ENCODE measurements around the gene NUP160.
"Not testable (repeated sequence)": the region's sequence is repeated elsewhere in the genome, so short reads cannot be mapped to it uniquely, and the experiment has no call there.

Gene NUP160

GRCh38 chr11:47875858-47876257 is 27.7 kb upstream of the NUP160 start:
- H3K36me3 ChIP-seq (ENCODE audit: insufficient read depth, low read length); H3K9ac ChIP-seq (ENCODE audit: low read depth, low read length); H3K4me1 ChIP-seq (ENCODE audit: insufficient read depth, low read length); H3K9me3 ChIP-seq (ENCODE audit: control insufficient read depth, insufficient read depth, low read length): not testable (repeated sequence)

GRCh38 chr11:47870404-47870803 is 22.3 kb upstream of the NUP160 start:
- Histone ChIP-seq H3K36me3 (ENCODE audit: insufficient read depth, low read length) (no peaks in the 10 kb centered on the region), H3K9me3 (ENCODE audit: control insufficient read depth, insufficient read depth, low read length) (no peaks in the 10 kb centered on the region; the same call in 1 of the 2 replicates), H3K9ac (ENCODE audit: low read depth, low read length) (no peak overlapping the region), H3K4me1 (ENCODE audit: insufficient read depth, low read length) (no peaks in the 10 kb centered on the region)

DNA sequence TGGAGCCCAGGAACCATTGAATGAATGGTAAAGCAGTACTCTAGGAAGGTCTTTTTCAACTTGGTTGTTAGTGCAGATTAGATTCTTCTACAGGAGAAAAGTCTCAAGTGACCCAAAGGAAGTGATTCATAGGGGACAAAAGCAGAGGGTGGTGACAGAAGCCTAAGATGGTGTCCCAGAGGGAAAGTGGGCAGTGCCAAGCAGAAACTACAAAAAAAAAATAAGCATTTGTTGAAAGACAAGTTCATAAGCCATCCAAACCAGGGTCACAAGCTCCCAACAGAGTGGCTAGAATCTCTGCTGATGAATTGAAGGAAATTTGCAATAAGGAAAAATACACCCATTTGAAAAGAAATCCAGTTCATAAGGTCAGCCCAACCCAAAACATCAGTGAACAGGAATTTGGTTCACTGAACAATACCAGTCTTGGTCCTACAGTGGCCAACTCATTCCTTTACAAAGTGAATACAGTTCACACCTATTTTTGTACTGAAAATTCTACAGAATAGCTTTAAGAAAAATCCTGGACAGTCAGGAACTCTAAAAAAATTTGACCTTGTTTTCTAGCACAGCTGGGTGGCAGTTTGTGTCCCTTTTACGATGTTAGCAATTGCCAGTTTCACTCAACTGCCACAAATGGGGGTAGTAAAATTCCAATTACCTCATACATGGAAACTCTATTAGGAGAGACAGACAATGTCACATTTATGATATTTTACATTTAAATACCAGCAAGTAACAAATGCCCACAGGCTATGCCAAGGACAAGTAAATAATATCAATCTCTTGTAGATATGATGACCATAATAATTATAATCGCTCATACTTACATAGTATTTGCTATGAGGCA is 21.6 kb upstream of the NUP160 start:
- Histone ChIP-seq H3K9me3 (ENCODE audit: control insufficient read depth, insufficient read depth, low read length) (no peaks in the 10 kb centered on the region), H3K9ac (ENCODE audit: low read depth, low read length) (no peak overlapping the region), H3K36me3 (ENCODE audit: insufficient read depth, low read length) (no peaks in the 10 kb centered on the region), H3K4me1 (ENCODE audit: insufficient read depth, low read length) (no peaks in the 10 kb centered on the region)

DNA sequence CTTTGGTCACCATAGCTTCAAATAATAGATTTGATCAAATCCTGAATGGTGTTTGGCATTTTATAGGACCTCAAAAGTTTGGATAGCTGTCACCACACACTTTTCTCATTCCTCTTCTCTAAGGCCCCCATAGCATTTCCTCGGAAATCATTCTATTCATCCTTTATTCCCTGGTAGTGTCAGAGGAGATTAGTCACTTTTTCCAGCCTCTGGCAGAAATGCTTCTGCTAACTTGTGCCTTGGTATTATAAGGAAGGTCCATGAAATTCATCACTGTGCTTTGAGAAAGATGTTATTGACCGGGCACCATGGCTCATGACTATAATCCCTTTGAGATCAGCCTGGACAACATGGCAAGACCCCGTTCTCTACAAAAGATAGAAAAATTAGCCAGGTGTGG is 19.7 kb upstream of the NUP160 start:
- Histone ChIP-seq H3K36me3 (ENCODE audit: insufficient read depth, low read length) (no peaks in the 10 kb centered on the region), H3K9ac (ENCODE audit: low read depth, low read length) (no peak overlapping the region), H3K9me3 (ENCODE audit: control insufficient read depth, insufficient read depth, low read length) (no peaks in the 10 kb centered on the region), H3K4me1 (ENCODE audit: insufficient read depth, low read length) (0 out of 2 replicates have a peak, but pooled peaks cover 5% of the 10 kb centered on the region)

- not testable (repeated sequence) for H3K4me1 ChIP-seq (ENCODE audit: insufficient read depth, low read length); H3K9ac ChIP-seq (ENCODE audit: low read depth, low read length); H3K9me3 ChIP-seq (ENCODE audit: control insufficient read depth, insufficient read depth, low read length); H3K36me3 ChIP-seq (ENCODE audit: insufficient read depth, low read length)
Observed at GRCh38 chr11:47866892-47867291, 18.7 kb upstream of the NUP160 start.

DNA sequence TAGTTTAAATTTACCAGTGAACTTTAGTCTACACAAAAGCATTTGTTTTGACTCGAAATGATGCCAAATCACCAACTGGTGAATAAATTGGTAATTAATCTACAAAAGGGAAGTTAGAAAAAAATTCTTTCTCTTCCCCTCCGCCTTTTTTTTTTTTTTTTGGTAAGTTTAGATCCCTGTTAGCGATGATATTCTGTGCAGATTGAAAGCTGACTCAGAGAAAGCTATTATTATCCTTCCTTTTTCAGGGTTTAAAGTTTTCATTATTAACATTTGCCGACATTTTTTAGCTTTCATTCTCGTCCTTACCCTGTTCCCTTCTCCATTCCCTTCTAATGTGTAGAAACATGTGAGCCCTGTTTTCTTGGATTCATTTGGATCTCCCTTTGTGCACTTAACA is 16.8 kb upstream of the NUP160 start:
- H3K9ac ChIP-seq (ENCODE audit: low read depth, low read length) = no peak overlapping the region

GRCh38 chr11:47863898-47864430 is 15.8 kb upstream of the NUP160 start:
- H3K9me3 ChIP-seq (ENCODE audit: control insufficient read depth, insufficient read depth, low read length) = no peaks in the 10 kb centered on the region
- no peak overlapping the region for H3K9ac ChIP-seq (ENCODE audit: low read depth, low read length)
- H3K36me3 ChIP-seq (ENCODE audit: insufficient read depth, low read length) = no peaks in the 10 kb centered on the region
- 0 out of 2 replicates have a peak, but pooled peaks cover 6% of the 10 kb centered on the region for H3K4me1 ChIP-seq (ENCODE audit: insufficient read depth, low read length)

More for the DNA sequence above, 16.8 kb upstream of the NUP160 start:
- H3K36me3 ChIP-seq (ENCODE audit: insufficient read depth, low read length) = no peaks in the 10 kb centered on the region
- H3K4me1 ChIP-seq (ENCODE audit: insufficient read depth, low read length) = 0 out of 2 replicates have a peak, but pooled peaks cover 6% of the 10 kb centered on the region
- no peaks in the 10 kb centered on the region for H3K9me3 ChIP-seq (ENCODE audit: control insufficient read depth, insufficient read depth, low read length)

GRCh38 chr11:47863189-47863897 is 15.2 kb upstream of the NUP160 start:
- H3K36me3 ChIP-seq (ENCODE audit: insufficient read depth, low read length) = no peaks in the 10 kb centered on the region
- H3K9me3 ChIP-seq (ENCODE audit: control insufficient read depth, insufficient read depth, low read length) = no peaks in the 10 kb centered on the region
- 0 out of 2 replicates have a peak, but pooled peaks cover 6% of the 10 kb centered on the region for H3K4me1 ChIP-seq (ENCODE audit: insufficient read depth, low read length)
- H3K9ac ChIP-seq (ENCODE audit: low read depth, low read length) = no peak overlapping the region

- Histone ChIP-seq H3K4me1 (ENCODE audit: insufficient read depth, low read length) (0 out of 2 replicates have a peak, but pooled peaks cover 6% of the 10 kb centered on the region), H3K9ac (ENCODE audit: low read depth, low read length) (no peak overlapping the region), H3K36me3 (ENCODE audit: insufficient read depth, low read length) (no peaks in the 10 kb centered on the region), H3K9me3 (ENCODE audit: control insufficient read depth, insufficient read depth, low read length) (no peaks in the 10 kb centered on the region)
Observed at GRCh38 chr11:47861728-47862127, 13.6 kb upstream of the NUP160 start.

DNA sequence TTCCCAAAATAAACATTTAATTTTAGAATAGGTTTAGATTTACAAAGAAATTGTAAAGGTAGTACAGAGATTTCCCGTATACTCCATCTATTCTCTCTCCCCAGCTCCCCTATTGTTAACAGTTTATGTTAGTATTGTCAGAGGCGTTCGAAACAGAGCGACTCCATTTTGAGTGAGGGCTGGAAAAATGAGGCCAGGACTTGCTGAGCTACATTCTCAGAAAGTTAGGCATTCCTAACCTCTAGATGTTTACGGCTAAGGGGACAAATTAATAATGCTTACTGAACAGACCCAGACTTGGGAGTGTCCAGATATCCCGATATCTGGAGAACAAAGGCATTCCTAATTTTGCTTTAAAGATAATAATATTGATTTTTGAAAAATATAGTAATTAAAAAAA is 12.4 kb upstream of the NUP160 start:
- Histone ChIP-seq H3K36me3 (ENCODE audit: insufficient read depth, low read length) (no peaks in the 10 kb centered on the region), H3K9ac (ENCODE audit: low read depth, low read length) (no peak overlapping the region), H3K4me1 (ENCODE audit: insufficient read depth, low read length) (0 out of 2 replicates have a peak, but pooled peaks cover 6% of the 10 kb centered on the region), H3K9me3 (ENCODE audit: control insufficient read depth, insufficient read depth, low read length) (no peaks in the 10 kb centered on the region)

GRCh38 chr11:47857892-47858543 is 9.9 kb upstream of the NUP160 start:
- Histone ChIP-seq H3K9me3 (ENCODE audit: control insufficient read depth, insufficient read depth, low read length) (no peaks in the 10 kb centered on the region), H3K36me3 (ENCODE audit: insufficient read depth, low read length) (no peaks in the 10 kb centered on the region), H3K4me1 (ENCODE audit: insufficient read depth, low read length) (0 out of 2 replicates have a peak, but pooled peaks cover 3% of the 10 kb centered on the region), H3K9ac (ENCODE audit: low read depth, low read length) (no peak overlapping the region)

DNA sequence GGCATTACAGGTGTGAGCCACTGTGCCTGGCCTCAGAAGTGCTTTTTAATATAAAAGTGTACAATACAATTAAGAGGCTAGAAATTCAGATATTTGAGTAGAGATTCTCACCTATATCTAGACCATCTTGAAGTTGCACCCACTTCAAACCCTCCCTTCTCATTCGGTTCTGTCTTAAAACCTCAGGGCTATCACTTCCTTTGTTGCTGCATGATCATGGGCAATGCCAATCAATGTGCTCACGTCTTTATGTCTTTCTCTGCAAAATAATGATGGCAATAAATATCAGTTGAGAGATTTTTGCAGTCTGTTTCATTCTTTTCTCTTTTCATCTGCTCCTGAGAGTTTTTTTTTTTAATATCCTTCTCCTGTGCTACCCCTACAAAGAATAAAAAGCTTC is 9.3 kb upstream of the NUP160 start:
- H3K4me1 ChIP-seq (ENCODE audit: insufficient read depth, low read length) = no peaks in the 10 kb centered on the region

GRCh38 chr11:47856186-47856585 is 8.0 kb upstream of the NUP160 start:
- Histone ChIP-seq H3K36me3 (ENCODE audit: insufficient read depth, low read length) (no peaks in the 10 kb centered on the region), H3K4me1 (ENCODE audit: insufficient read depth, low read length) (no peaks in the 10 kb centered on the region), H3K9me3 (ENCODE audit: control insufficient read depth, insufficient read depth, low read length) (no peaks in the 10 kb centered on the region), H3K9ac (ENCODE audit: low read depth, low read length) (no peak overlapping the region)

More for the DNA sequence above, 9.3 kb upstream of the NUP160 start:
- H3K9ac ChIP-seq (ENCODE audit: low read depth, low read length) = no peak overlapping the region
- no peaks in the 10 kb centered on the region for H3K9me3 ChIP-seq (ENCODE audit: control insufficient read depth, insufficient read depth, low read length)
- no peaks in the 10 kb centered on the region for H3K36me3 ChIP-seq (ENCODE audit: insufficient read depth, low read length)

DNA sequence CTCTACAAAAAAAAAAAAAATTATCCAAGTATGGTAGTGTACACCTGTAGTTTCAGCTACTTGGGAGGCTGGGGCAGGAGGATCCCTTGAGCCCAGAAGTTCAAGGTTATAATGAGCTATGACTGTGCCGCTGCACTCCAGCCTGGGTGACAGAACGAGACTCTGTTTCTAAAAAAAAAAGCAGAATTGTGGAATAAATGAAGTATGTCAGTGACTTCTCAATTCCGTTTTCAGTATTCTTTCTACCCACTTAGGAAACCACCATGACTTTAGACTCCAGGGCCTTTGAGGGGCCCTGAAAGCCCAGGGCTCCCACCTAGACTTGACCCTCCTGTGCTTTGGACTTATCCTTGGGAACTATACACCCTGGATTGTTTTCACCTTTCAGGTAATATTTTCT is 6.5 kb upstream of the NUP160 start:
- Histone ChIP-seq H3K4me1 (ENCODE audit: insufficient read depth, low read length) (no peaks in the 10 kb centered on the region), H3K36me3 (ENCODE audit: insufficient read depth, low read length) (no peaks in the 10 kb centered on the region), H3K9ac (ENCODE audit: low read depth, low read length) (no peak overlapping the region), H3K9me3 (ENCODE audit: control insufficient read depth, insufficient read depth, low read length) (no peaks in the 10 kb centered on the region)
